ENCODE measurements around the gene PLAAT2. TPM values are rescaled to one million over a fixed set of nuclear protein-coding genes. Genes with fewer than 3 reads are reported as not detected.
A peak's percentile ranks its signal among the peaks of the same experiment; 100 is the strongest.

PLAAT2 gene
- total RNA-seq, 1 experiment from 2014 or later, result 0.52 TPM

DNA sequence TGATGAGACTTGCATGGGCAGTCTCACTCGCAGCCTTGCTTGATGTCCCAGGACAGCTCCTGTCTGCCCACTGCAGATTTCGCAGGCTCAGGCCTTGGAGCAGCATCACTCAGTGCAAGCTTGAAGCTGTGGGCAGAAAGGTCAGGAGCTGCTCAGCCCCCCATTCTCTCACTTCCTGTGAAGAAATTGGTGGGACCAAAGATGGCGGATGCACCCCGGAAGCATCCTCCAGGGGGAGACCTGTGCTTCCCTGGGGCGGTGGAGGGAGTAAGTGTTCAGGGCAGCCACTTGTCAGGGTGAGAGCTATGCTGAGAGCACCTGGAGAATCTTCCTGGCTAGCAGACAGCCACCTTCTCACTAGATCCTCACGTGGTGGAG lies 11.3 kb downstream of the PLAAT2 start:
- no CpG with 5 or more reads among the region's 6 CpGs for WGBS (ENCODE audit: extremely low coverage, insufficient read length, low lambda C conversion rate)
- TF ChIP-seq, protein P1, sequence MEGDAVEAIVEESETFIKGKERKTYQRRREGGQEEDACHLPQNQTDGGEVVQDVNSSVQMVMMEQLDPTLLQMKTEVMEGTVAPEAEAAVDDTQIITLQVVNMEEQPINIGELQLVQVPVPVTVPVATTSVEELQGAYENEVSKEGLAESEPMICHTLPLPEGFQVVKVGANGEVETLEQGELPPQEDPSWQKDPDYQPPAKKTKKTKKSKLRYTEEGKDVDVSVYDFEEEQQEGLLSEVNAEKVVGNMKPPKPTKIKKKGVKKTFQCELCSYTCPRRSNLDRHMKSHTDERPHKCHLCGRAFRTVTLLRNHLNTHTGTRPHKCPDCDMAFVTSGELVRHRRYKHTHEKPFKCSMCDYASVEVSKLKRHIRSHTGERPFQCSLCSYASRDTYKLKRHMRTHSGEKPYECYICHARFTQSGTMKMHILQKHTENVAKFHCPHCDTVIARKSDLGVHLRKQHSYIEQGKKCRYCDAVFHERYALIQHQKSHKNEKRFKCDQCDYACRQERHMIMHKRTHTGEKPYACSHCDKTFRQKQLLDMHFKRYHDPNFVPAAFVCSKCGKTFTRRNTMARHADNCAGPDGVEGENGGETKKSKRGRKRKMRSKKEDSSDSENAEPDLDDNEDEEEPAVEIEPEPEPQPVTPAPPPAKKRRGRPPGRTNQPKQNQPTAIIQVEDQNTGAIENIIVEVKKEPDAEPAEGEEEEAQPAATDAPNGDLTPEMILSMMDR (conservative IDR thresholded peaks at IDR 0.05), result no peak
- H3K4me3 Mint-ChIP-seq, result no peak overlapping the region

More for the DNA sequence above, 11.3 kb downstream of the PLAAT2 start:
- H3K23ac ChIP-seq (ENCODE audit: insufficient read length, low read depth, low read length), result no peak overlapping the region
- no peak overlapping the region for H3K27ac Mint-ChIP-seq
- no peaks in the 10 kb centered on the region for H3K79me2 ChIP-seq (ENCODE audit: insufficient read depth, low read length)
- H3K27me3 Mint-ChIP-seq (ENCODE audit: low read depth), result no peaks in the 10 kb centered on the region
- no peak overlapping the region for H3K27ac ChIP-seq (ENCODE audit: insufficient read length, low read depth, low read length)
- no peak overlapping the region for H3K14ac ChIP-seq (ENCODE audit: insufficient read depth, low read length)
- no peak overlapping the region for H3K4ac ChIP-seq (ENCODE audit: low read depth, low read length)
- H3K27me3 ChIP-seq (ENCODE audit: insufficient read depth, low read length), result no peaks in the 10 kb centered on the region
- no peak overlapping the region for H3T11ph ChIP-seq (ENCODE audit: low read length)
- H3K9me3 ChIP-seq (ENCODE audit: control insufficient read depth, low read depth, low read length), result no peaks in the 10 kb centered on the region
- no peak overlapping the region for H4K8ac ChIP-seq (replicated peaks; ENCODE audit: insufficient read length, low read depth, low read length)
- H3K23me2 ChIP-seq (ENCODE audit: insufficient read length, low read depth, low read length, poor library complexity, severe bottlenecking), result no peaks in the 10 kb centered on the region
- peaks cover 3 to 9% of the 10 kb centered on the region in 2 experiments; a peak in 2 of 5 replicates for H3K9me3 Mint-ChIP-seq
- H2BK5ac ChIP-seq (ENCODE audit: insufficient read length, low read length), result no peak overlapping the region
- no peak overlapping the region for H3K56ac ChIP-seq (ENCODE audit: insufficient read length, low read depth, low read length)
- H2BK15ac ChIP-seq (ENCODE audit: low read depth, low read length), result no peak overlapping the region
- 0 out of 2 replicates have a peak, but pooled peaks cover 4% of the 10 kb centered on the region for H3K4me1 ChIP-seq (ENCODE audit: insufficient read depth, low read length)
- H2AK5ac ChIP-seq (ENCODE audit: insufficient read length, low read length), result no peak overlapping the region
- H2AFZ ChIP-seq (ENCODE audit: low read length), result no peak overlapping the region
- no peak overlapping the region for H3K4me2 ChIP-seq (ENCODE audit: insufficient read depth, insufficient read length, low read length)
- H2BK120ac ChIP-seq (ENCODE audit: low read depth, low read length, poor library complexity, severe bottlenecking), result no peak overlapping the region
- no peaks in the 10 kb centered on the region for H4K20me1 ChIP-seq (ENCODE audit: control insufficient read depth, insufficient read depth, insufficient read length)
- peak overlapping the region; percentile 49 for H2BK20ac ChIP-seq (ENCODE audit: low read depth, low read length, poor library complexity, severe bottlenecking)
- no peak overlapping the region for H3K9ac ChIP-seq (ENCODE audit: extremely low read depth, insufficient read length, low read length)
- H3K4me1 Mint-ChIP-seq, result peaks cover 34 to 39% of the 10 kb centered on the region in 2 experiments
- no peak overlapping the region for H3K18ac ChIP-seq (ENCODE audit: insufficient read length, low read depth, low read length)
- peak; percentile 18 for DNase-seq
- H4K5ac ChIP-seq (ENCODE audit: insufficient read length, low read depth, low read length), result no peak overlapping the region
- H3K79me1 ChIP-seq (ENCODE audit: insufficient read depth, low read depth, low read length, poor library complexity, severe bottlenecking), result no peaks in the 10 kb centered on the region
- H4K91ac ChIP-seq (ENCODE audit: insufficient read length, low read depth, low read length), result no peak overlapping the region
- H3K36me3 Mint-ChIP-seq (ENCODE audit: insufficient read depth in 1 of 3, low read depth in 3 of 3), result peaks cover 0 to 6% (median 0%) of the 10 kb centered on the region in 3 experiments; a peak in 4 of 7 replicates
- H2BK12ac ChIP-seq (ENCODE audit: insufficient read length, low read depth, low read length), result no peak overlapping the region
